SW 1271 (cell line): ENCODE measurements around the gene CX3CR1.

Experiments
- DNase-seq, 2 experiments: peaks; one replicate each; lab custom pipeline; 2025; lab: John Stamatoyannopoulos, UW

Gene CX3CR1

DNA sequence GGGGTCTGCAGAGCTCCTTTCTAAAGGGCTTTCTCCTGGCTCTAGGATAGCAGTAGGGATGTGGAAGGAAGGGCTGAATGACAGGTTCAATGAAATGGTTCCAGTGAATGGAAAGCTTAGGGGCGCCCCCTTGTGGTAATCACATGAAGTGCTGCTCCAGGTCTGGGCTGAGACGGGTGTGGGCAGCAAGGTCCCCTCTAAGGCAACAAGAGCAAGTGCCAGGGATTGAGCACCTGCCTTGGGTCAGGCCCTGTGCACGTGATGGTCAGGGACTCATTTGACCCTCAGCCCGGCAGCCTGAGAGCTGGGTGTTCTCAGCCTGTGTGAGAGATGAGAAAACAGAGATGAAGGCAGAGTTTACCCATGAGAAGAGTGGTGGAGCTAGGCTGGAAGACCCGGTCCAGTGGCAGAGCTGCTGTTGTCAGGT, 12.1 kb upstream of the CX3CR1 start:
- peak in 1 of 2 experiments; percentile 65 for DNase-seq

DNA sequence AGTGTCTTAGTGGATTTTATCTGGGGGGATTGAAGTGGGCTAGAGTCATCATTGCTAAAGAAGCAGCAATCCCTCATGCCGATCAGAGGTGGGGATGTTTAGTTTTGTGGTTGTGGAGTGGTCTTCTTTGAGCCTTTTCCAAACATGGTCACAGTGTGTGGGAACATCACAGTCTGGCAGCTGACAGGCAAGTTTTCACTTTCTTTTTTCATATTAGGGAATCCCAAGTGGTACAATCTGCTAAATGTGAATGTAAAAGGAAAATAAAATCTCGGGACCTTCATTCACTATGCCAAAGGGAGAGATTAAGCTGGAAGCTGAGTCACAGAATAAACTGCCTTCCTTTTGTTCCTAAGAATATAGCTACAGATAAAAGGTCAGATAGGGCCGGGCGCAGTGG, 10.4 kb upstream of the CX3CR1 start:
- DNase-seq, result no peak

DNA sequence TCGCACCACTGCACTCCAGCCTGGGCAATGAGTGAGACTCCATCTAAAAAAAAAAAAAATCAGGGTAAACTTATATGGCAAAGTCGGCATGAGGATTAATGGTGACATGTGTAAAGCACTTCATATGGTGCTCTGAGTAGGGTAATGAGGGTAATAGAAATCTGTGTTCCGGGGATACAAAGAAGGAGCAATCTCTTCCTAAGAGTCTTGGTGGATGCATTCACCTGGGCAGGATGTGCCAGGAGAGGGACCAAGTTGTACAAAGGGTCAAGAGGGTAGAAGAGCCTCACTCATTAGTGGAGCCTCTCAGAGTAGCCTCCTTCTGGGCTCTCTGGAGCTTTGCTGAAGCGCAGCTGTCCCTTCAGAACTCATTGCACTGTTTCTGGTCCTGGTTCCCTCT, 9.3 kb upstream of the CX3CR1 start:
- DNase-seq, result no peak

DNA sequence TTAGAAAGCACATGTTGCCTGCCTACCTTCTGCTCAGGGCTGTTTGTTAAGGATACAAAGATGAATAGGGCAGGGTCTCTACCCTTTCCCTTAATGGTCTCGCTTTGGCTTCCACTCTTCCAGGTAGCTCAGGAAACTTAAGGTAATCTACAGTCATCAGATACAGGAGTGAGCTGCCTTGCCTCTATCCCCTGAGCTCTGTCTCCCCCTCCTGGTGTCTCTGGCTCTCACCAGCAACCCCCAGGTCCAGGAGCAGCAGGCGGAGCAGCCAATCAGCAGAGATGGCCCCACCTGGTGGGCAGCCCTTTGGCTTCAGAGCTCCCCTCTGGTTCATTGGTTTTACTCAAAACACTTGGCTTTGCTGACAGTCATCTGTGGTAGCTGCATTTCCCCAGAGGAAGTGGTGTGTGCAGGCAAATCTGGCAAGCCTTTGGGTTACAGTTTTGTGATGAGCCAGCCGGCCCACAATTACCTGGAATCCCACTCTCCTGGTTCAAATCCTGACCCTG, 8.5 kb upstream of the CX3CR1 start:
- peak; percentile 61 to 85 for DNase-seq

DNA sequence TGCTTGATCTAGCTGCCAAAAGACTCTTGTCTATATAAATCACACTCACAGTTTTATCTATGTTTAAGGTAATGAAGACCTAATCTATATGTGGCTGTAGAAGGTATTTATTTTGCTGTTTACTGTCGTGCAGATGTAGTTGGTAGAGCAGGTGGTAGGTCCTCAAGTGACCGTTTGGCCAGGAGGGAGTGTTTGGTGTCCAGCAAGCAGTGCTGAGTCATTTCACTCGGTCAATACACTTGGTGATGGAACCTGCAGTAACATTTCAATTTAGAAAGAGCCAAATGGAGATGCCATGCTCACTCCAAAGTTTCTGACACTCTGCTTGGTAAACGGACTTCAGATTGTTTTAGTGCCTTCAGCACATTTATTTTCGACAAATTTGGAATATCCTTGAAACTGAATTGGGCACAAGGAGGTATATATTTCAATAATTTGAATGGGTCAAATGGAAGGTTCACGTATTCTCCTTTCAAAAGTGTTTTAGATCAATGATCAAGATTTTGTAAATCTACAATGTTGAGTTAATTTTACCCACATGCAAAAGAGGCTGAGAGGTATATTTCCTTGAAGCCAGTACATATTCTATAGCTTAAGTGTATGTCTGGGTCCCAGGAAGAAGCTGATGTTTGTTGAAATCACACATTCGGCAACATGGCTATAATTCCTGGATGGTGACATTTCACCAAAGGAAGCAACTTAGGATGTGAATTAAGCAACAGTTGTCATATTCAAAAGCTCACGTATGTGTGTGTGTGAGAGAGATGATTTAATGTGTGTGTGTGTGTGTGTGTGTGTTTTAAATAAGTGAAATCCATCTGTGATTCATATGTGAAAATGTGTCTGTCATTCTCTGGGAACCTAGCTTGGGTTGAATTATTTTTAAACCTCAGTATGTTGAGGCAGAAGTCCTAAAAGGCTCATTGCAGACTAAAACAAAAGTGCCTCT, 7.7 kb upstream of the CX3CR1 start:
- DNase-seq, result no peak

DNA sequence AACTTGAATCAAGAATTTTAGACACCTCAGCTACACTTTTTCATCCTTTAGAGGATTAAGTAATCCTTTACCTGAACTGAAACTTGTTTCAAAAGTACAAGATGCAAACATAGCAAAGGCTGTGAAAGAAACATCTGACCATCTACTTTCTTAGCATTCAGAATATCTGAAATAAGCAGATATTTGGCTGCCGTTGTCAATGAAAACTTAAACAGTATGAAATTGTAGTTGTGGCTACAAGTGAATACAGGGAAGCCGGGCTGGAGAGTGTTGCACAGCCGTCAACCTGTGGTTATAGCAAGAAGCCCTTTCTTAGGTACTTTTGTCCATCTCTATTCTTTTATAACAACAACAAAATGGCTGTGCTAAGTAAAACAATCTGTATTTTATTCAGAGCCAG, 6.9 kb upstream of the CX3CR1 start:
- DNase-seq, result no peak

DNA sequence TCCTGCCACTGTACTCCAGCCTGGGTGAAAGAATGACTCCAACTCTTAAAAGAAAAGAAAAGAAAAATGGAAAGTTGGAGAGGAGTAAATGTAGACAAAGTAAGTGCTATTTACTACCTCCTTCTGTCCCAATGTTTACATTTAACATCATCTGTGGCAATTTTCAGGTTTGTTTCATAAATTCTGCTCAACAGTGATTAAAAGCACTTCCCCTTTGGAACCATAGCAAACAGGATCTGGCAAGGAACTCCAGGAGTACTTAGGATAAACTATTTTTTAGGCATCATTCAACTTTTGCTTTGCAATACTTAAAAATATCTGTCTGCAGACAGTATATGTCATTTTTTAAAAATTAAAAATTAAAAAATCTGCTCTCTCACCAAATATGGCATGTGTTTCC, 5.5 kb upstream of the CX3CR1 start:
- no peak for DNase-seq

DNA sequence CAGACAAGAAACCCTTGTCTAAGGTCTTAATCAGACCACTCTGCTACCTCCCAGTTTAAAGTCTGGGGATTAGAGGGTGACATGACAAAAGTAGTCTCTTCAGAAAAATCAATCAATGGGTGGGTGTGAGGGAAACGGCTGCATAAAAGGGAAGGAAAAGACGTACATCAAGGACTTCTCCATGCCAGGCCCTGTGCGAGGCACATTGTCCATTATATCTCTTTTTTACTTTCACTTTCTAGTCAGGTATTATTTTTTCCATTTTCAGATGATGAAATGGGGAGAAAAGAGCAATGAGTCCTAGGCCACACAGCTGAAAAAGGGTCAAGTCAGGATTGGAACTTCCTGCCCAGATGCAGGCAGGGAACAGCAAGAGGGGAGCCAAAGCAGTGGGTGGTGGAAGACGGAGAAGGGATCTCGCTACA, 4.6 kb upstream of the CX3CR1 start:
- DNase-seq, result no peak

DNA sequence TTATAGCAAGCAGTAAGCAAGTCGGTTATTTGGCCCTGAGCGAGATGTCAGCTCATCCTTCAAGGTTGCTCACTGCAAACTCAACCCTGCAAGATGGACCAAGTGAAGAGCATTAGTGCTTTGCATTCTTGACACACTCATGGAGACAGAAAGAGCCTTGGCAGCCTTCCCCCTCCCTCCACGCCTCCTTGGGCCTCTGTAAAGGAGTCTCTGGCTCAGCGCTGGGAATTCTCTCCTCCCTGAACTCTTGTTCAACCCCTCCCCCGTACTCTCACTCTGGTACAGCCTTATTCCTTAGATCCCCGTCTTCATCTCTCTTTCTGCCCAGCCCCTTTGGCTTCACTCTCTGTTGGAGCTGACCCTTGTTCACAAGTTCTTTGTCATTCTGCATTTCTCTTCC, 2.2 kb upstream of the CX3CR1 start:
- no peak for DNase-seq

DNA sequence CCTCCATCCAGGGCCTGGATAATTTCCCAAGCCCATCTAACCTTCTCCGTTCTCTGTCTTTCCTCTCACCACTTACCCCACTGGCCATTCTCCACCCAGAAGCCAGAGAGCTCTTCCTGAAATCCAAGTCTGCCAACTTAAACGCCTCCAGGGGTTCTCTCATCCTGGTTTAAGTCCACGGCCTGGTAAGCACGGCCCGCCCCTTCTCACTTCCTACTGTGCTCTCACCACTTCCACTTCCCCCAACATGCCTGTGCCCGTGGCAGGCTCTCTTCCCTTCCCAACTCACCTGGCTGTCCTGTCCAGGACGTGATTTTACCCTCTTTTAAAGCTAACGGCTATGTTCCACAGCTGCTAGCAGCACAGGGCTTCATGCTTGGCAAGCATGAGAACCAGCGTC, 1.7 kb upstream of the CX3CR1 start:
- DNase-seq, result no peak

DNA sequence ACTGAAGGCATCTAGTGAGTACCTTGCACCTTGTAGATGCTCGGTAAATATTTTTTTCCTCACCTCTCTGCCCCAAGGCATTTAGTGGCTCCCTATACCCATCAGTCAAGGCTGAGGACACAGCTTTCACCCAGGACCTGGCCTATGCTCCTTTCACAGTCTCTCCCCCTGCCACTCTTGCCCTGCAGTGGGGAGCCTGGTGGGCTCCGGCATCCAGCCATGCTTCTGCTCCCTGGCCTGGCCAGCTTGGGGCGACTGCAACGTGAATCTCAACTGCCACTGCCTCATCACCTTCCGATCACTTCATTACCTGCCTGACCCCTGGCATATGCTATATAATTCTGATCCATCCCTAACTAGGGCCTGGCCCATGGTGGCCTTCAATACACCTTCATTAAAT, 735 bp upstream of the CX3CR1 start:
- no peak for DNase-seq

DNA sequence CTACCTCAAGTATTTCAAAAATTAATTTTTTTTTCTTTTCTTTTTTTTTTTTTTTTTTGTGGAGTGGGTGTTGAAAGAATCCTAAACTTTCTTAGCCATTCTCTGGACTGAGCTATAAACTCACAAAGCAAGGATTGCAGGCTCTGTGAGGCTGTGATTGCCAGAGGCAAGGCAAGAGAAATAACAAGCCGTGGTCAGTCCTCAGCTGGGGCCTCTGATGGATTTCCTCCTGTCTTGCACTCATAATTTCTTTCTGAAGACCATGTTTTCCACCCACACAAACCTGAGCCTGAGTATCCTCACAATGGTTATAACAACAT, 1.3 kb downstream of the CX3CR1 start:
- DNase-seq, result no peak

DNA sequence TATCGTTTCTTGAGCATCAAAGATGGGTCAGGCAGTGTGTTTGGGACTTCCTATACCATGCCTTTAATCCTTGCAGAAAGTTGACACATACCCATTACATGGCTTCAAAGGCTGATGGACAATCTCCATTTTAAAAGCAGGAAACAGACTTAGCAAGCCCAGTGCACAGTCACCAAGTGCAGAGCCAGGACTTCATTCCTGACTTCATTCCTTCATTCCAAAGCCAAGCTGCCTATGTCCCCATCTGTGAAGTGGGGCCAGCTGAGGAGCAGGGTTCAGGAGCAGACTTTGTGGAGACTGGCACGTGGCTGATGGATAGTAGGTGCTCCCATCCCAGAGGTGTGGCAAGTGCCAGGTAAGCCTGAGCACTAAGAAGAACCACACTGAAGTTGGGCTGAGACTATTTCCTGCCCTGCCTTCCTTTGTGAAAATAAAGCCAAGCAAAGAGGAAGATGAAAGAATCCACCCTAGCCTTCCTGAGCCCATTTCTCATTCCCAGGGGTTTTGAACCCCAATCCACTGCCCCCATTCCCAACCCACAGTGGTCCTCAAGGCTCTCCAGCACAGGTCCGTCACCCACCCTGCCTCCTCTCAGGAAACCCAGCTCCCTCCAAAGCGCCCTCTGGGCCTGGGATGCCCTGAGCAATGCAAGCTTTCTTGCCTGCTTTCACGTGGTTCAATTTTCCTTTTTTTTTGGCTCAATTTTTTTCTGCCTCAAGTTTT, 1.8 kb downstream of the CX3CR1 start:
- no peak for DNase-seq

DNA sequence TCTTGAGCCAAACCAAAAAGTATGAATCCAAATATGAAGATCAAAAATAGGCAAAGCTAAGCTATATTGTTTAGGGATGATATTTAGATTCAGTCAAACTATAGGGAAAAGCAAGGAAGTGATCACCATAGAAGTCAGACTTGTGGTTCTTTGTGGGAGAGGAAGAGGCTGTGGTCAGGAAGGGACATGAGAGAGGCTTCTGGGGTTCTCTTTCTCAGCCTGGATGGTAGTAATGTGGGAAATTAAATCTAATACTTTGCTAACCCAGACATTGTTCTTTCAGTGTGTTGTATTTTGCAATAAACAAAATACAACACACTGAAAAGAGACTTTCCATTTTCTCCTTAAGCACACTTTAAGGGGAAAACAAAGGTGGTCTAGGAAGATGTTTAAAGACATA, 3.1 kb downstream of the CX3CR1 start:
- DNase-seq, result no peak

DNA sequence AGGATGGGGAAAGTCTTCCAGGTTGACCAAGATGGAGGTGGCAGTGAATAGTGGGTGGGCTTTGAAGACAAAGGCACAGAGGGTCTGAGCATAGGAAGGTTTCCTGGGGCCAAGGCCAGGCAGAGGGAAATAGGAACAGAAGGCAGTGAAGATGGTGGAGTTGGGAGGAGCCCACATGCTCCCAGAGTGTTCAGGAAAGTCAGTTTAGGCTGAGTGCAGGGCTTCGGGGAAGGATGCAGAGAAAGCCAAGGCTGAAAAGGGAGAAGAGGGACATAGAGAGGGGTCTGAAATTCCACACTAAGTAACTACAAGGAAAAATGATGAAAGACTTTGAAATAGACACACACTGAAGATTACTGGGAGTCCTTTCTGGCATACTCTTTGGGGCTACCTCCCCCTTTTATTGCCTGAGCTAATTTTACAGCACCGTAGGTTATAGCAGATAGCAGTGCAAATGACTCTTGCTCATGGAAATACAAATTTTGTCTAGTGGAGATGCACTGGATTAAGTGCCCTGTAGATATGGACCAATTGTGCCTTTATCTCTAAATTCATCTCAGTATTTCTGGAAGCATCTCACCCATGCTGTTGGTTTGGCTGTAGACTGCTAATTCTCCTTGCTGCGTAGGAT, 3.8 kb downstream of the CX3CR1 start:
- DNase-seq, result no peak

DNA sequence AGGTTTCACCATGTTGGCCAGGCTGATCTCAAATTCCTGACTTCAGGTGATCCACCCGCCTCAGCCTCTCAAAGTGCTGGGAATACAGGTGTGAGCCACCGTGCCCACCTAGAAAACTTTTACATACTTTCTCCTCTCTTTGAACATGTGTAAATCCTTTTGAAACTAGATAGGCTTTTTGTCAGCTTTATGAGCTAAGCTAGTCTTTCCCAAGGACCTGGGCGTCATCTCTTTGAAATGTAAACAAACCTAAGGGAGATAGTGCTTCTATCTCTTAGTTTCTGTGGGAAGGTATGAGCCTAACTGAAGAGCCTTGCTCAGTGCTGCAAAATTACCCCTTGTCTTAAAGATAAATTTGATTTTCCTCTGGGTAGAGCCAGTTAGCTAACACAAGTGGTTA, 4.8 kb downstream of the CX3CR1 start:
- DNase-seq, result no peak

DNA sequence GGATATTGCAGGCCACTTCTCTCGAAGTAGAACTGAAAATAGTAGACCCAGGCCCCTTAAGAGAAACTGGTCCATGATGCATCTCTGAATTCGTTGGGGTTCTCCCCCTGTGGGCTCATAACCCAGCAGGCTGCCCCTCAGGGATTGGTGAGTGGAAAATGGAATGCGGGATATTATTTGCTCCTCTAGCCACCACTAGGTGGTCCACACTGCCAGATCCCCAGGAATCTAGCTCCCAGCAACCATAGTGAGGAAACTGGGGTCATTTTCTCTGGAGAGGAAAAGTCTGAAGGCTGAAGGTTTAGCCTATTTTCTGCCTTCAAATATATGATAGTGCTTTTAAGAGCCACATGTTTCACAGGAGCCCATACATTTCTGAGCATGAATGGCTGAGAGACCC, 6.7 kb downstream of the CX3CR1 start:
- no peak for DNase-seq

DNA sequence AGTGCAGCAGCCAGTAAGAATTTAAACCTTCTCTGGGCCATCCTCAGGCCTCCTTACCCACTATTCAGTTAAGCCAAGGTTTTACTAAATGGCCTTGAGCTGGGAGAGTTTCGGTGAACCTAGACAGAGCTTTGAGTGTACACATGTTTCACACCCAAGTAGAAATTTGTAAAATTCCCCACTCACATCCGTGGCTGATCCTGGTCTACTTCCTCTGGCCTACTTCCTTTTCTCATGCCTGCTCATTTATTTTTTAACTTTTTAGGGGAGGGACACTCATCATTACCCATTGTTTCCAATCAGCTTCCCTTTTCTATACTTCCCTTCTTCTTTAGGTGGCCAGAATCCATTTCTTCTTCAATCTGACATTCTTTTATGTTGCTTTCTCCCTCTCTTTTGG, 7.6 kb downstream of the CX3CR1 start:
- DNase-seq, result no peak

DNA sequence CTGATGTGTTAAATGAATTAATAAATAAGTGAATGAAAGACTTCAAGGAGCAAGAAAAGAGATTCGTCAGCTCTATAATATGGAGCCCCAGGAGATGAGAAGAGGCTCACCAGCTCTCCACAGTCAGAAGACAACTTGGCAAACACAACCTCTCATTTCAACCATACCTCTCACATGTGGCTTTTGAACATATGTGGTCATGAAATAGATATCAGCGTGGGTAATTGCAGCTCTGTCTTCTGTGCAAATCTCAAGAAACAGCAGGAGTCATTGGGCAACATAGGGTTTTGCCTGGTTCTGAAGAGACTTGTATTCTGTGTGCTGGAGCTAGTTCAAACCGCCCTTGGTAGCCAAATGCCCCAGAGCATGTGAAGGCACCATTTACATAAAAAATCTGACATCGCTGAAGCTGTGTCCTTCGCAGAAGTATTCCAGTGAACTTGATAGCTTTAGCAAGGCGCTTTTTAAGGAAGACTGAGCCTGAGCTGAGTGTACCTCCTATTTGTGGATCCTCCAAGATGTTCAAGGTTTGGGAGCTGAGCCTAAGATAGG, 8.4 kb downstream of the CX3CR1 start:
- DNase-seq, result no peak

DNA sequence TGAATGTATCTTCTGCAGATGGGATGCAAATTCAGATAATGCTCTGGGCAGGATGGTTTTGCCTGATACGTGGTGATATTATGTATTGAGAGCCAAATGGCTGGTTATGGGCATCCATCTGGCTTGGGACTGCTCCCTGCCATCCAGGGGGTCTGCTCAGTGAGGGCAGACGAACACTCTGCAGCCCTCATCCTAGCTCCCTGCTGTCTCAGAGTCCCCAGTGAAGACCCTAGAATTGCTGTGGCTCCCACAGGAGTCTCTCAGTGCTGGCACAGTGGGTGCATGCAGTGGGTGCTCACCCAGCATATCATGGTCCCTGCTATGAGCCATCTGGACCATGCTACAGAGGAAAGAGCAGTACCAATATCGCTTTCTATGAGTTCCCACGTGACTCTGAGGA, 10.3 kb downstream of the CX3CR1 start:
- DNase-seq, result no peak

DNA sequence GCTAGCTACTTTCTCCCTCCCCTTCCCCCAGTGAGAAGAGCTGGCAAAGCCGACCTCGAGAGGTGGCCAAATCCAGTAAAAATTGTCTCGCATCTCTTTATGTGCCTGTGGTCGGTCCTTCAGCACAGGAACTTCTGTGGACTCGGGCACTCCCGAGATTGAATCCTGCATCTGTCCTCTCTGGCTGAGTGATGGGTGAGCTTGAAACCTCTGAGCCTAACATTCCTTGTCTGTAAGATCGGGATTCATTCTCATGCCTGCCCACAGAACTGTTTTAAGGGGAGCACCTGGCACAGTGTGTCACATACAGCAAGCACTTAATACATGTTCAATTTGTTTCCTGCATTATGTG, 11.3 kb downstream of the CX3CR1 start:
- no peak for DNase-seq
